ENCODE measurements around the gene TLK1.
"Not testable (repeated sequence)": the region's sequence is repeated elsewhere in the genome, so short reads cannot be mapped to it uniquely, and the experiment has no call there.

TLK1 gene

GRCh38 chr2:171095014-171095582 is 65.6 kb downstream of the TLK1 start:
- H3K4me1 ChIP-seq (ENCODE audit: insufficient read depth, low read length): peaks cover 6% of the 10 kb centered on the region; the same call in 1 of the 2 replicates
- H3K36me3 ChIP-seq (ENCODE audit: insufficient read depth, low read length): 0 out of 2 replicates have a peak, but pooled peaks cover 2% of the 10 kb centered on the region
- no peak overlapping the region for H3K9ac ChIP-seq (ENCODE audit: low read depth, low read length)
- peaks cover 3% of the 10 kb centered on the region; the same call in 1 of the 2 replicates for H3K9me3 ChIP-seq (ENCODE audit: control insufficient read depth, insufficient read depth, low read length)

GRCh38 chr2:171091517-171091916 is 69.2 kb downstream of the TLK1 start:
- H3K4me1 ChIP-seq (ENCODE audit: insufficient read depth, low read length); H3K36me3 ChIP-seq (ENCODE audit: insufficient read depth, low read length); H3K9ac ChIP-seq (ENCODE audit: low read depth, low read length); H3K9me3 ChIP-seq (ENCODE audit: control insufficient read depth, insufficient read depth, low read length): not testable (repeated sequence)

- Histone ChIP-seq H3K9me3 (ENCODE audit: control insufficient read depth, insufficient read depth, low read length) (no peaks in the 10 kb centered on the region), H3K36me3 (ENCODE audit: insufficient read depth, low read length) (0 out of 2 replicates have a peak, but pooled peaks cover 2% of the 10 kb centered on the region), H3K9ac (ENCODE audit: low read depth, low read length) (no peak overlapping the region), H3K4me1 (ENCODE audit: insufficient read depth, low read length) (peaks cover 9% of the 10 kb centered on the region)
These were observed 71.2 kb downstream of the TLK1 start for GRCh38 chr2:171089489-171089888.

GRCh38 chr2:171088057-171088834 is 72.4 kb downstream of the TLK1 start:
- H3K4me1 ChIP-seq (ENCODE audit: insufficient read depth, low read length): peaks cover 13% of the 10 kb centered on the region
- no peaks in the 10 kb centered on the region for H3K9me3 ChIP-seq (ENCODE audit: control insufficient read depth, insufficient read depth, low read length)
- 0 out of 2 replicates have a peak, but pooled peaks cover 2% of the 10 kb centered on the region for H3K36me3 ChIP-seq (ENCODE audit: insufficient read depth, low read length)
- no peak overlapping the region for H3K9ac ChIP-seq (ENCODE audit: low read depth, low read length)

GRCh38 chr2:171087547-171087946 is 73.1 kb downstream of the TLK1 start:
- Histone ChIP-seq H3K9me3 (ENCODE audit: control insufficient read depth, insufficient read depth, low read length) (no peaks in the 10 kb centered on the region), H3K36me3 (ENCODE audit: insufficient read depth, low read length) (no peaks in the 10 kb centered on the region), H3K4me1 (ENCODE audit: insufficient read depth, low read length) (peaks cover 11% of the 10 kb centered on the region), H3K9ac (ENCODE audit: low read depth, low read length) (no peak overlapping the region)

GRCh38 chr2:171086352-171087290 is 74.1 kb downstream of the TLK1 start:
- peaks cover 11% of the 10 kb centered on the region for H3K4me1 ChIP-seq (ENCODE audit: insufficient read depth, low read length)
- H3K36me3 ChIP-seq (ENCODE audit: insufficient read depth, low read length): no peaks in the 10 kb centered on the region; the same call in 1 of the 2 replicates
- no peak overlapping the region; the same call in 1 of the 2 replicates for H3K9ac ChIP-seq (ENCODE audit: low read depth, low read length)
- no peaks in the 10 kb centered on the region for H3K9me3 ChIP-seq (ENCODE audit: control insufficient read depth, insufficient read depth, low read length)

- Histone ChIP-seq H3K36me3 (ENCODE audit: insufficient read depth, low read length) (no peaks in the 10 kb centered on the region; the same call in 1 of the 2 replicates), H3K9ac (ENCODE audit: low read depth, low read length) (no peak overlapping the region), H3K4me1 (ENCODE audit: insufficient read depth, low read length) (peaks cover 11% of the 10 kb centered on the region), H3K9me3 (ENCODE audit: control insufficient read depth, insufficient read depth, low read length) (no peaks in the 10 kb centered on the region)
These were observed 76.6 kb downstream of the TLK1 start for GRCh38 chr2:171084128-171084527.

- Histone ChIP-seq H3K4me1 (ENCODE audit: insufficient read depth, low read length) (peaks cover 11% of the 10 kb centered on the region), H3K9me3 (ENCODE audit: control insufficient read depth, insufficient read depth, low read length) (no peaks in the 10 kb centered on the region), H3K36me3 (ENCODE audit: insufficient read depth, low read length) (no peaks in the 10 kb centered on the region; the same call in 1 of the 2 replicates), H3K9ac (ENCODE audit: low read depth, low read length) (no peak overlapping the region)
These were observed 77.2 kb downstream of the TLK1 start for GRCh38 chr2:171083451-171083850.

GRCh38 chr2:171081649-171082111 is 79.0 kb downstream of the TLK1 start:
- Histone ChIP-seq H3K36me3 (ENCODE audit: insufficient read depth, low read length) (no peaks in the 10 kb centered on the region; the same call in 1 of the 2 replicates), H3K9me3 (ENCODE audit: control insufficient read depth, insufficient read depth, low read length) (no peaks in the 10 kb centered on the region), H3K9ac (ENCODE audit: low read depth, low read length) (no peak overlapping the region), H3K4me1 (ENCODE audit: insufficient read depth, low read length) (peaks cover 11% of the 10 kb centered on the region)

- no peaks in the 10 kb centered on the region; the same call in 1 of the 2 replicates for H3K36me3 ChIP-seq (ENCODE audit: insufficient read depth, low read length)
- no peaks in the 10 kb centered on the region for H3K9me3 ChIP-seq (ENCODE audit: control insufficient read depth, insufficient read depth, low read length)
- H3K9ac ChIP-seq (ENCODE audit: low read depth, low read length): no peak overlapping the region
- H3K4me1 ChIP-seq (ENCODE audit: insufficient read depth, low read length): peaks cover 11% of the 10 kb centered on the region
These were observed 80.1 kb downstream of the TLK1 start for GRCh38 chr2:171080607-171081006.

GRCh38 chr2:171076422-171076821 is 84.3 kb downstream of the TLK1 start:
- H3K9ac ChIP-seq (ENCODE audit: low read depth, low read length); H3K4me1 ChIP-seq (ENCODE audit: insufficient read depth, low read length); H3K36me3 ChIP-seq (ENCODE audit: insufficient read depth, low read length); H3K9me3 ChIP-seq (ENCODE audit: control insufficient read depth, insufficient read depth, low read length): not testable (repeated sequence)

GRCh38 chr2:171072164-171072563 is 88.5 kb downstream of the TLK1 start:
- H3K9me3 ChIP-seq (ENCODE audit: control insufficient read depth, insufficient read depth, low read length): no peaks in the 10 kb centered on the region
- no peak overlapping the region for H3K9ac ChIP-seq (ENCODE audit: low read depth, low read length)
- H3K36me3 ChIP-seq (ENCODE audit: insufficient read depth, low read length): no peaks in the 10 kb centered on the region; the same call in 1 of the 2 replicates
- no peaks in the 10 kb centered on the region for H3K4me1 ChIP-seq (ENCODE audit: insufficient read depth, low read length)

GRCh38 chr2:171069286-171069956 is 91.3 kb downstream of the TLK1 start:
- Histone ChIP-seq H3K36me3 (ENCODE audit: insufficient read depth, low read length) (no peaks in the 10 kb centered on the region), H3K9ac (ENCODE audit: low read depth, low read length) (no peak overlapping the region), H3K9me3 (ENCODE audit: control insufficient read depth, insufficient read depth, low read length) (no peaks in the 10 kb centered on the region), H3K4me1 (ENCODE audit: insufficient read depth, low read length) (no peaks in the 10 kb centered on the region)

- Histone ChIP-seq H3K36me3 (ENCODE audit: insufficient read depth, low read length) (0 out of 2 replicates have a peak, but pooled peaks cover 4% of the 10 kb centered on the region), H3K9me3 (ENCODE audit: control insufficient read depth, insufficient read depth, low read length) (no peaks in the 10 kb centered on the region), H3K4me1 (ENCODE audit: insufficient read depth, low read length) (no peaks in the 10 kb centered on the region), H3K9ac (ENCODE audit: low read depth, low read length) (no peak overlapping the region)
These were observed 94.6 kb downstream of the TLK1 start for GRCh38 chr2:171066110-171066509.

Data from ES-I3 (cell line).